GM18520 (cell line): ENCODE results near the gene SPPL3.
"Not testable (repeated sequence)": the region's sequence is repeated elsewhere in the genome, so short reads cannot be mapped to it uniquely, and the experiment has no call there.

ENCODE experiments used
- ATAC-seq: cut with Tn5 transposase; IDR thresholded peaks from one replicate; pipeline ENCODE4 v1.9.1; 2021; ENCODE audit not compliant: unreplicated experiment

Gene SPPL3

GRCh38 chr12:120904197-120904773 lies at the start of gene SPPL3:
Gene SPPL3, minus strand, starts transcription at chr12:120904358. Its CDS starts 491 bp downstream, at chr12:120903867.
- ATAC-seq = peak; percentile 47

- no peak for ATAC-seq
These were observed 46.6 kb upstream of the SPPL3 start for GRCh38 chr12:120950807-120951206.

- ATAC-seq = not testable (repeated sequence)
These were observed 46.2 kb upstream of the SPPL3 start for GRCh38 chr12:120950260-120950799.

- ATAC-seq = not testable (repeated sequence)
These were observed 41.4 kb upstream of the SPPL3 start for GRCh38 chr12:120945516-120945915.

GRCh38 chr12:120944645-120945217 lies 40.6 kb upstream of the SPPL3 start:
- no peak for ATAC-seq

- ATAC-seq = no peak
These were observed 39.3 kb upstream of the SPPL3 start for GRCh38 chr12:120943482-120943881.

- ATAC-seq = no peak
These were observed 37.8 kb upstream of the SPPL3 start for GRCh38 chr12:120941846-120942405.

- ATAC-seq = no peak
These were observed 37.3 kb upstream of the SPPL3 start for GRCh38 chr12:120941412-120941811.

- no peak for ATAC-seq
These were observed 36.6 kb upstream of the SPPL3 start for GRCh38 chr12:120940799-120941198.

GRCh38 chr12:120940006-120940405 lies 35.8 kb upstream of the SPPL3 start:
- ATAC-seq = no peak

- ATAC-seq = no peak
These were observed 35.4 kb upstream of the SPPL3 start for GRCh38 chr12:120939523-120939922.

- no peak for ATAC-seq
These were observed 34.3 kb upstream of the SPPL3 start for GRCh38 chr12:120938496-120938895.

GRCh38 chr12:120936197-120936596 lies 32.0 kb upstream of the SPPL3 start:
- ATAC-seq = no peak

- no peak for ATAC-seq
These were observed 29.6 kb upstream of the SPPL3 start for GRCh38 chr12:120933786-120934185.

- ATAC-seq = no peak
These were observed 28.9 kb upstream of the SPPL3 start for GRCh38 chr12:120932956-120933526.

- ATAC-seq = no peak
These were observed 27.9 kb upstream of the SPPL3 start for GRCh38 chr12:120932058-120932457.

GRCh38 chr12:120930032-120930431 lies 25.9 kb upstream of the SPPL3 start:
- ATAC-seq = no peak

- no peak for ATAC-seq
These were observed 24.9 kb upstream of the SPPL3 start for GRCh38 chr12:120928864-120929652.

GRCh38 chr12:120925740-120926563 lies 21.8 kb upstream of the SPPL3 start:
- ATAC-seq = no peak

GRCh38 chr12:120922279-120922678 lies 18.1 kb upstream of the SPPL3 start:
- ATAC-seq = no peak
